Fibroblast of villous mesenchyme (primary cell): Measurements from ENCODE around the gene MCF2L. TPM values are rescaled to one million over a fixed set of nuclear protein-coding genes. Genes with fewer than 3 reads are reported as not detected.
"Not testable (repeated sequence)": the region's sequence is repeated elsewhere in the genome, so short reads cannot be mapped to it uniquely, and the experiment has no call there.

Source experiments
- DNase-seq: peaks from one replicate; pipeline ENCODE4 v3.0.0-alpha.2; 2010; ENCODE audit warnings: low read depth
- H3K4me3 ChIP-seq: 2 replicates; pipeline ENCODE4 v1.5.1; 2011; ENCODE audit warnings: low read depth, mild to moderate bottlenecking, low read length
- CTCF ChIP-seq: IDR thresholded peaks from 2 replicates; pipeline ENCODE4 v1.5.1; 2012; ENCODE audit warnings: low read depth, mild to moderate bottlenecking, low read length; ENCODE audit not compliant: insufficient read depth
- total RNA-seq: library from RNA; depleted of rRNA; stranded (reverse); fragments of >200 nt; gene quantifications from 2 replicates; pipeline ENCODE4 v1.2.3, GENCODE V29; 2012

The MCF2L gene
- total RNA-seq, 1 donor: under 0.01 TPM

GRCh38 chr13:113052971-113053370, 84.0 kb downstream of the MCF2L start:
- H3K4me3 ChIP-seq: no peak overlapping the region
- no peak for DNase-seq
- TF ChIP-seq CTCF: no peak

GRCh38 chr13:113053376-113053775, 84.4 kb downstream of the MCF2L start:
- no peak for TF ChIP-seq CTCF
- no peak for DNase-seq
- H3K4me3 ChIP-seq: no peak overlapping the region

GRCh38 chr13:113053801-113054604, 85.0 kb downstream of the MCF2L start:
- no peak for DNase-seq
- H3K4me3 ChIP-seq: no peak overlapping the region

GRCh38 chr13:113057084-113057483, 88.1 kb downstream of the MCF2L start:
- DNase-seq: no peak
- TF ChIP-seq CTCF: no peak
- no peak overlapping the region for H3K4me3 ChIP-seq

More at GRCh38 chr13:113053801-113054604, 85.0 kb downstream of the MCF2L start:
- no peak for TF ChIP-seq CTCF

- not testable (repeated sequence) for DNase-seq, H3K4me3 ChIP-seq
Measured at GRCh38 chr13:113057559-113057958, 88.5 kb downstream of the MCF2L start.

- no peak for TF ChIP-seq CTCF
- no peak for DNase-seq
- H3K4me3 ChIP-seq: no peak overlapping the region
Measured at GRCh38 chr13:113058129-113058987, 89.3 kb downstream of the MCF2L start.
